H1 (cell line): ENCODE data around the gene ACTN2. TPM values are rescaled to one million over a fixed set of nuclear protein-coding genes. Genes with fewer than 3 reads are reported as not detected.

ENCODE experiments used
- BRCA1 ChIP-seq: IDR thresholded peaks from 2 replicates; pipeline ENCODE4 v1.6.1; 2012; ENCODE audit warnings: low read depth, low read length, improper control_type of control experiment
- CBX5 ChIP-seq: fragments of 300-800, 300-1000 bp; sonication (generic); IDR thresholded peaks from 2 replicates; pipeline ENCODE4 v1.7.1; 2016; ENCODE audit warnings: antibody characterized with exemption, low read length, low read depth
- EZH2 ChIP-seq: fragments of 200-600 bp; sonication (generic); IDR thresholded peaks from 2 replicates; pipeline ENCODE4 v1.7.1; 2012; ENCODE audit warnings: low read depth, mild to moderate bottlenecking, moderate library complexity, low read length, inconsistent platforms; ENCODE audit not compliant: severe bottlenecking
- PHF8 ChIP-seq: fragments of 200-600 bp; sonication (generic); conservative IDR thresholded peaks from 2 replicates; pipeline ENCODE4 v1.7.1; 2012; ENCODE audit warnings: low read depth, mild to moderate bottlenecking, inconsistent platforms, low read length, moderate library complexity
- polyA plus RNA-seq, 7 experiments: library from polyadenylated mRNA; depleted of rRNA in 3 of 7; stranded (reverse) in 5 of 7; unstranded in 2 of 7; fragments of >200 nt in 5 of 7; fragments of 200-250 nt in 2 of 7; gene quantifications; 1 replicate in 5 of 7; 2 replicates in 1 of 7; 4 replicates in 1 of 7; pipeline versions ENCODE4 v1.2.1 to v1.2.3, GENCODE V29; 2011 to 2013; ENCODE audit warnings: missing spikeins in 2 of 7, mixed read lengths in 2 of 7
- total RNA-seq: library from RNA; stranded (reverse); fragmentation: NEBNext Ultra II Directional; extraction: Animal tissue kit (Norgen Biotek cat#: 25700); gene quantifications from 2 replicates; pipeline ENCODE4 v1.2.1, GENCODE V29; 2021

ACTN2 gene
- total and polyA plus RNA-seq, 2 of the 8 experiments (the other 6 are each of a cell fraction or from before 2014, with no cell fraction given) = 1.9 to 4.1 TPM

DNA sequence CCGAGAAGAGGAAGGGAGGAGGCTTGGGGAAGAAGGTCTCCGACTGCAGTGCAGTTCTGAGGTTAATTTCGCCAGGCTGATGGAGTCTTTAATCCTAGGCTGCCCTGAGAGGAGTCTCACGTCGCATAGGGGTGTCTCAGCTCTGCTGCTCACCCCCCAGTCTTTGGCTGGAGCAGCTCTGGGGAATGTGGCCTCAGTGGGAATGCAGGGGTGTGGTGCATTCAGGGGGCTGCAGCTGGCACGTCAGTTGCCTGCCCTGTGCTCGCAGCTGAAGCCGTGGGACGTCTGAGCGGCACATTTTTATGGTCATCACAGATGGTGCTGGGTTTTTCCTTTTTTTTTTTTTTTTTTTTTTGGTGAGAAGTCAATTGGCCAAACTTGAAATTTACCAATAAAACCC, 38.2 kb downstream of the ACTN2 start (continued):
- TF ChIP-seq PHF8 = no peak
- TF ChIP-seq BRCA1 = no peak
- no peak for TF ChIP-seq CBX5
- no peak for TF ChIP-seq EZH2
